D721Med (cell line): ENCODE measurements around the gene COL4A3.

Experiments used
- DNase-seq: peaks from one replicate; pipeline ENCODE4 v3.0.0; 2011; ENCODE audit warnings: low spot score; ENCODE audit not compliant: insufficient read length
- FAIRE-seq: peaks from 2 replicates; lab custom pipeline; 2011; peaks lifted over from hg19 to GRCh38; lab: Jason Lieb, UNC
- TF ChIP-seq, protein P1 (sequence below): IDR thresholded peaks from 2 replicates; pipeline ENCODE4 v1.5.1; 2012; ENCODE audit warnings: mild to moderate bottlenecking, control low read depth; ENCODE audit not compliant: insufficient read depth; ENCODE audit errors: missing control alignments

Gene COL4A3

DNA sequence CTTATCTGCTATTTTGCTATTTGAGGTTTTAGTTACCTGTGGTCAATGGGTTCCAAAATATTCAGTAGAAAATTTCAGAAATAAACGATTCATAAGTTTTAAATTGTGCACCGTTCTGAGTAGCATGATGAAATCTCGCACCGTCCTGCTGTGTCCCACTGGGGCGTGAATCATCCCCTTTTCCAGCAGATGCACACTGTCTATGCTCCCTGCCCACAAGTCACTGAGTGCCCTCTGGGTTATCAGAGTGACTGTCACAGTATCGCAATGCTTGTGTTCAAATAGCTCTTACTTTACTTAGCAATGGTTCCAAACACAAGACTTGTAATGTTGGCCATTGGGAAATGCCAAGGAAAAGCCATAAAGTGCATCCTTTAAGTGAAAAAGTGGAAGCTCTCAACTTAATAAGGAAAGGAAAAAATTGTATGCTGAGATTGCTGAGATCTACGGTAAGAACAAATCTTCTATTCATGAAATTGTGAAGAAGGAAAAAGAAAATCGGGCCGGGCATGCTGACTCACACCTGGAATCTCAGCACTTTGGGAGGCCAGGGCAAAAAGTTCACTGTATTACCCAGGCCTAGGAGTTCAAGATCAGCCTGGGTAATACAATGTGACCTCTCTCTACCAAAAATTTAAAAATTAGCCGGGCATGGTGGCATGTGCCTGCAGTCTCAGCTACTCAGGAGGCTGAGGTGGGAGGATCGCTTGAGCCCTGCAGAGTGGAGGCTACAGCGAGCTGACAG is 13.3 kb downstream of the COL4A3 start:
- DNase-seq (no peak), FAIRE-seq (no peak)
- TF ChIP-seq, protein P1, sequence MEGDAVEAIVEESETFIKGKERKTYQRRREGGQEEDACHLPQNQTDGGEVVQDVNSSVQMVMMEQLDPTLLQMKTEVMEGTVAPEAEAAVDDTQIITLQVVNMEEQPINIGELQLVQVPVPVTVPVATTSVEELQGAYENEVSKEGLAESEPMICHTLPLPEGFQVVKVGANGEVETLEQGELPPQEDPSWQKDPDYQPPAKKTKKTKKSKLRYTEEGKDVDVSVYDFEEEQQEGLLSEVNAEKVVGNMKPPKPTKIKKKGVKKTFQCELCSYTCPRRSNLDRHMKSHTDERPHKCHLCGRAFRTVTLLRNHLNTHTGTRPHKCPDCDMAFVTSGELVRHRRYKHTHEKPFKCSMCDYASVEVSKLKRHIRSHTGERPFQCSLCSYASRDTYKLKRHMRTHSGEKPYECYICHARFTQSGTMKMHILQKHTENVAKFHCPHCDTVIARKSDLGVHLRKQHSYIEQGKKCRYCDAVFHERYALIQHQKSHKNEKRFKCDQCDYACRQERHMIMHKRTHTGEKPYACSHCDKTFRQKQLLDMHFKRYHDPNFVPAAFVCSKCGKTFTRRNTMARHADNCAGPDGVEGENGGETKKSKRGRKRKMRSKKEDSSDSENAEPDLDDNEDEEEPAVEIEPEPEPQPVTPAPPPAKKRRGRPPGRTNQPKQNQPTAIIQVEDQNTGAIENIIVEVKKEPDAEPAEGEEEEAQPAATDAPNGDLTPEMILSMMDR = no peak

DNA sequence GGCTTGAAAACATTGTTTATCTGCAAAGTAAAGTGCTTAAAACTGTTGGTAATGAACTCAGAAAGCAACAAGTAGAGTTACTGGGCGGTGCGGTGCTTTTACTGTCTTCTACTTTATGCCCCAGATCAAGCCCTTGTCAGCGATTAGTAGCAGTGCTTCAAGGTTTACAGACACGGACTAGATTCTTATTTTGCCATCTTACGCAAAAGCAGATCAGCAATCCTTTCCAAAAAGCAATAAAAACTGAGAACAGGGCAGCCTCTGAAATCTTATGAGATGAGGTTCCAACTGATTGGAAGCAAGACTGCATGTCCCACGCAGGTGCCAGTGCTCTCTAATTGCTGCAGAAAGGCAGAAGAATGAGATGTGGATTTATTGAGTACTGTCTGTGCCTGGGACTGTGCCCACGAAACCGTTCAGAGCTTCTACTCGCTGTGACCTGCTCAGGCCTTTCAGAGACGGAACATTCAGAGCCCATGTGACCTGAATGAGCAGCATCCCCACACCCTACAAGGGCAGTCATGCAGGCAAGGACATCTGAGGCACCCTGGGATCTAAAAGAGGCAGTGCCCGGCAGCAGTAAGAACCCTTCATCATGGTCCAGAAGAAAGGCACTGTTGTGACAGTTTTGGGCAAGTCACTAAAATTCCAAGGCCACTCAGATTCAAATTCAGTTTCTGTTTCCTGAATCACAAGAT is 15.7 kb downstream of the COL4A3 start:
- TF ChIP-seq, protein P1 = no peak
- no peak for FAIRE-seq

DNA sequence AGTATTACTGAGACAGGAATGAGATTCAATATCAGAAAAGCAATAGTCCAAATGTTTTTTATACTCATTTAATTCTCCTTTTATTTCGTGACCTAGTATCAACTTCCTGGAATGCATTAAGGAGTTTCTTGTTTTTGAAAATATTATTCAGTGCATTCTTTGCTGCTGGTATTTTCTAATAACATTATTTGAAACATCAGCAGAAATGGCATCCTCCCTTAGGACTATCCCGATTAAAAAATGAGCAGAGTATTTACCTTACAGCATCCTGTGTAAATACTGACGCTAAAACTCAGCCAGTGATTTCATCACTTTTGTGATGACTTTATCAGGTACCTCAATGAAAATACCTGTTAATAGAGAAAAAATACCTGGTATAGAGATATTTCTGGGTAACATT is 16.3 kb downstream of the COL4A3 start:
- no peak for FAIRE-seq
- TF ChIP-seq, protein P1 = no peak
- DNase-seq = no peak

More for the DNA sequence above, 15.7 kb downstream of the COL4A3 start:
- no peak for DNase-seq

DNA sequence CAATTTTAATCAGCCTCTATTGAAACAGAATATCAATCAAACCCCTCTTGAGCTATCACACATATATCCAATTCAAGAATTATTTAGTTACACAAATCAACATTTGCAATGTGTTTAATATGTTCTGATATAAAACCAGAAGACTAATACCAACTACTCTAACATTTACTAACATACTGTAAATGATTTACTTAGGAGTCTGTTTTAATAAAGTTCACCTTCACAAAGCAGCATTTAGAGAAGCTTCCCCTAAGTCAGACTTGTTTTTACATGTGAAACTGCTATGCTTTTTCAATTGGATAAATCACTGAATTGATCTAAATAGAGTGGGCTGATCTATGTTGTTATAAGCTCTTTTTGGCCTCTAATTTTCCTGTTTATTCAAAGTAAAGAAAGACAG is 18.3 kb downstream of the COL4A3 start:
- FAIRE-seq (no peak), DNase-seq (no peak)
- TF ChIP-seq, protein P1 = no peak

DNA sequence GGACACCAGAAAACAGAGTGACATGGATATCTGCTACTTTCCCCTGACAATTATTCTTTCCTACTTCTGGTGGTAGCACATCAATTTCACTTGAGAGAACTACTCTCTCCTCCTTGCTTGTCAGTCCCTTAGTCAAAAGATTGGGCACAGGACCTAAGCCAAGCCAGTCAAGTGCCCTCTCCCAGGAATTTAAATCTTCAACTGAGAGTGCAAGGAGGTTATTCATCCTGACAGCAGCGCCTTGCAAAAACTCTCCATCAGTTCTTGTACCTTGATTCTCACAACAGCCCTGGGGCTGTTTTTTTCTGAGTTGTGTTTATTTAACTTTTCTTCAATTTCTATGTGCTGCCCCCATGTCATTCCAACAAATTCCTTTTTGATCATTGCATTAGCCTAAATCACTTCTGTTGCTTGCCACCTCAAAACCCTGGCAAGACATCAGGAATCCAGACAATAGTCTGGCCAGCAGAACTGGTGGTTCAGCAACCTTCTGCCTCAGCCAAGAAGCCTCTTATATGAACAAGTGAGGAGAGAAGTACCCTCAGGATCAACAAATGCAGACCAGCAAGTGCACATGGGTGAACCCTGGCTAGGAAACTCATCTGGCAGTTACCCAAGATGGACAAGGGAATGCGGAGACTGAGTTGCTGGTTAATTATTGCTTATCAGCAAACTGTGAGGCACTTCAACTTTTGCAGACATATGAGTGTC is 19.4 kb downstream of the COL4A3 start:
- no peak for FAIRE-seq
- no peak for DNase-seq
- TF ChIP-seq, protein P1 = no peak

DNA sequence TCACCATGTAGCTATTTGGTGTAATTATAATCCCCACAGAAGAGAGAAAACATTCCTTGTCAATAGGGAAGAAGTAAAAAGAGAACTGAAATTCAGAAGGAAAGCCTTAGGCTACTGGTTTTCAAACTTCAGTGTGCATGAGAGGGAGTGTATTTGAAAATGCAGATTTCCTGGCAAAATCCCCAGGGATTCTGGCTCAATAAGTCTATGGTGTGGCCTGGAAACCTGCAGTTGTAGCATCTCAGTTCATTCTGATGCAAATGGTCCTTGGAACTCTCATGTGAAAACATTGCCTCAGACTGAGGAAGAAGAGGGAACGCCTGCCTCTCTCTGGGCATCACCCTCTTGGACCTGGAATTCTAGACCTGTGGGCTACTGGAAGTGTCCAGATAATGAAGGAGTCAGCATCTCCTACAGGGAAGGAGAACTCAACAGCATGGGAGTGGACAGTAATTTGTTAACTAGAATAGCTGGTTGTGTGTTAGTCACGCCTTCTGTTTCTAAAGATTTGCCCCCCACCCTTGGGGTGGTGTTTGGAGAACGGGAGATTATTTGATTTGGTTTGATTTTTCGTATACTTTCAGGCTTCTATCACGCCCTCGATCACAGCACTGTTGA is 21.3 kb downstream of the COL4A3 start:
- FAIRE-seq (no peak), DNase-seq (no peak)
- TF ChIP-seq, protein P1 = no peak
